HEK293T (cell line): Measurements from ENCODE around the gene ARHGDIB.

Source experiments
- CTBP1 ChIP-seq: fragments of 450-650 bp; IDR thresholded peaks from 2 replicates; pipeline ENCODE4 v1.6.1; 2016; ENCODE audit warnings: borderline replicate concordance
- LEF1 ChIP-seq: fragments of 450-650 bp; IDR thresholded peaks from 2 replicates; pipeline ENCODE4 v1.6.1; 2017; ENCODE audit warnings: mild to moderate bottlenecking, borderline replicate concordance
- SUZ12 ChIP-seq: fragments of 450-650 bp; IDR thresholded peaks from 2 replicates; pipeline ENCODE4 v1.6.1; 2016; ENCODE audit warnings: mild to moderate bottlenecking
- TF ChIP-seq, protein P1 (sequence below): fragments of 450-650 bp; IDR thresholded peaks from 2 replicates; pipeline ENCODE4 v1.6.1; 2016

DNA sequence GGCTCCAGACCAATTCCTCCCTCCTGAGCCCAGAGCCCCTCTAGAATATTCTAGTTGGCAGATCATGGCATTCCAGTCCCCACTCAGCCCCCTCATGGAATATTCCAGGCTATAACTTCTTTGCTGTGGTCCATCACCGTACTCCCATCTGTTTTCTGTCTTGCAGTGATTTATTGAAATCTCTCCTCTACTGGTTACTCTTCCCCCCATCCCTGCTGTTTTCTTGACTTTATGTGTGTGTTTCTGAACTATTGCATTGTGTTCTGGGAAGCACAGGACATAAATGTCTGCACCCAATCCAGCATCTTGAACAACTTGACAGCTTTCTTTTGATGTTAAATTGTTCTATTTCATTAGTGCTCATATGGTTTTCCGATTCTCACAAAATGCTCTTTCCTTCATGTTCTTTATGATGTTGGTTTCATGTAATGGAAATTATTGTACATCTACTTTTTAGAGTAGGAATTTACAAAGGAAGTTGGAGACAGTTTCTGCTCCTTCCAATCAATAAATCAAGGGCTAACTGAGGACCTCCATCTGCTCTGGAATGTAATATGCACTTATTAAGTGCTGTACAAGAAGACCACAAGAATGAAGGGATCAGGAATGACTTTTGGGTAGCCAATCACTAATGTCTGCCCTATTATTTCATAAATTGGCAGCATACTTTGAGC is 37.8 kb upstream of the ARHGDIB start:
- no peak for TF ChIP-seq LEF1
- no peak for TF ChIP-seq SUZ12
- TF ChIP-seq, protein P1, sequence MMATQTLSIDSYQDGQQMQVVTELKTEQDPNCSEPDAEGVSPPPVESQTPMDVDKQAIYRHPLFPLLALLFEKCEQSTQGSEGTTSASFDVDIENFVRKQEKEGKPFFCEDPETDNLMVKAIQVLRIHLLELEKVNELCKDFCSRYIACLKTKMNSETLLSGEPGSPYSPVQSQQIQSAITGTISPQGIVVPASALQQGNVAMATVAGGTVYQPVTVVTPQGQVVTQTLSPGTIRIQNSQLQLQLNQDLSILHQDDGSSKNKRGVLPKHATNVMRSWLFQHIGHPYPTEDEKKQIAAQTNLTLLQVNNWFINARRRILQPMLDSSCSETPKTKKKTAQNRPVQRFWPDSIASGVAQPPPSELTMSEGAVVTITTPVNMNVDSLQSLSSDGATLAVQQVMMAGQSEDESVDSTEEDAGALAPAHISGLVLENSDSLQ = no peak
- no peak for TF ChIP-seq CTBP1
